H1 (cell line): ENCODE data around the gene DCDC2C. TPM values are rescaled to one million over a fixed set of nuclear protein-coding genes. Genes with fewer than 3 reads are reported as not detected.

ENCODE experiments used
- CTCF ChIA-PET: fragments of 300-600 bp; sonication (Branson Sonifier 250); formaldehyde crosslinking; loops from one replicate; lab custom pipeline; 2021; ENCODE audit not compliant: partially characterized antibody; lab: Charles Lee
- POLR2A ChIA-PET: fragments of 300-600 bp; sonication (Branson Sonifier 250); formaldehyde crosslinking; loops from one replicate; lab custom pipeline; 2021; ENCODE audit warnings: inconsistent platforms; ENCODE audit not compliant: partially characterized antibody; lab: Charles Lee
- DNase-seq, 2 experiments: peaks; one replicate each; pipeline versions ENCODE4 v3.0.0 to v3.0.0-alpha.2; 2010 to 2022; ENCODE audit warnings: low spot score in 2 of 2, low read depth in 1 of 2, mixed read lengths in 1 of 2
- FAIRE-seq: peaks from 2 replicates; lab custom pipeline; 2011; peaks lifted over from hg19 to GRCh38; lab: Jason Lieb, UNC
- H2AFZ ChIP-seq: 2 replicates; pipeline ENCODE4 v1.8.1; 2012; ENCODE audit warnings: low read length, inconsistent platforms
- H2AK5ac ChIP-seq: 2 replicates; pipeline ENCODE4 v1.6.1; 2013; ENCODE audit warnings: low read depth, low read length
- H2BK120ac ChIP-seq: replicated peaks from 2 replicates; pipeline ENCODE3; 2013; ENCODE audit warnings: low read depth, low read length, inconsistent platforms
- H2BK12ac ChIP-seq: 2 replicates; pipeline ENCODE4 v1.6.1; 2013; ENCODE audit warnings: low read depth, low read length
- H2BK15ac ChIP-seq: 2 replicates; pipeline ENCODE4 v1.6.1; 2013; ENCODE audit warnings: low read length
- H2BK20ac ChIP-seq: 2 replicates; pipeline ENCODE4 v1.6.1; 2013; ENCODE audit warnings: low read length
- H2BK5ac ChIP-seq: 2 replicates; pipeline ENCODE4 v1.6.1; 2013; ENCODE audit warnings: low read depth, low read length
- H3K14ac ChIP-seq: 2 replicates; pipeline ENCODE4 v1.6.1; 2013; ENCODE audit warnings: inconsistent platforms; ENCODE audit not compliant: insufficient read length
- H3K18ac ChIP-seq: 2 replicates; pipeline ENCODE4 v1.6.1; 2013; ENCODE audit warnings: low read length; ENCODE audit errors: extremely low read depth
- H3K23ac ChIP-seq: 2 replicates; pipeline ENCODE4 v1.6.1; 2013; ENCODE audit warnings: inconsistent platforms; ENCODE audit not compliant: insufficient read length
- H3K23me2 ChIP-seq: 2 replicates; pipeline ENCODE4 v1.6.1; 2013; ENCODE audit warnings: low read depth, low read length
- H3K27ac ChIP-seq: 2 replicates; pipeline ENCODE4 v1.6.1; 2011; ENCODE audit warnings: low read depth, low read length, inconsistent platforms
- H3K27me3 ChIP-seq, 4 experiments: replicated peaks in 1 of 4; 1 replicate in 1 of 4; 2 replicates in 3 of 4; pipeline versions ENCODE4 v1.6.1 to v1.8.1; 2011 to 2013; ENCODE audit warnings: low read length in 3 of 4, mild to moderate bottlenecking in 3 of 4, inconsistent platforms in 2 of 4, mixed read lengths in 2 of 4, moderate library complexity in 1 of 4; ENCODE audit not compliant: control insufficient read depth in 3 of 4, insufficient read depth in 3 of 4; ENCODE audit errors: extremely low read depth in 1 of 4
- H3K36me3 ChIP-seq, 4 experiments: 2 replicates each; pipeline versions ENCODE4 v1.6.1 to v1.8.1; 2011 to 2013; ENCODE audit warnings: mild to moderate bottlenecking in 4 of 4, low read length in 3 of 4, moderate library complexity in 2 of 4, control low read depth in 1 of 4, inconsistent platforms in 1 of 4; ENCODE audit not compliant: insufficient read depth in 4 of 4, control insufficient read depth in 2 of 4
- H3K4ac ChIP-seq: replicated peaks from 2 replicates; pipeline ENCODE3; 2013; ENCODE audit warnings: low read length, low read depth, mixed read lengths, inconsistent platforms; ENCODE audit not compliant: insufficient read length
- H3K4me1 ChIP-seq, 4 experiments: replicated peaks in 1 of 4; 1 replicate in 1 of 4; 2 replicates in 3 of 4; pipeline versions ENCODE4 v1.6.1 to v1.8.1; 2011 to 2013; ENCODE audit warnings: low read length in 3 of 4, inconsistent platforms in 2 of 4, mixed read lengths in 1 of 4; ENCODE audit not compliant: insufficient read depth in 4 of 4, control insufficient read depth in 3 of 4
- H3K4me2 ChIP-seq, 2 experiments: 2 replicates each; pipeline versions ENCODE4 v1.6.1 to v1.8.1; 2011 to 2013; ENCODE audit warnings: low read depth in 2 of 2, low read length in 2 of 2, control low read depth in 1 of 2, inconsistent platforms in 1 of 2, mild to moderate bottlenecking in 1 of 2; ENCODE audit not compliant: insufficient read depth in 1 of 2
- H3K4me3 ChIP-seq, 4 experiments: fragments of 200-600, 300-600 bp in 1 of 4; sonication (generic), shearing (Covaris generic), sonication (Bioruptor Twin) in 1 of 4; 2 replicates each; pipeline versions ENCODE4 v1.5.1 to v1.8.1; 2011 to 2016; ENCODE audit warnings: low read length in 4 of 4, low read depth in 3 of 4, control low read depth in 2 of 4, inconsistent platforms in 2 of 4, mild to moderate bottlenecking in 2 of 4, mixed read lengths in 1 of 4, moderate library complexity in 1 of 4; ENCODE audit not compliant: insufficient read depth in 2 of 4; ENCODE audit errors: extremely low read depth in 1 of 4
- H3K56ac ChIP-seq: replicated peaks from 2 replicates; pipeline ENCODE3; 2013; ENCODE audit warnings: low read depth, mild to moderate bottlenecking, mixed read lengths, low read length, inconsistent platforms; ENCODE audit not compliant: insufficient read length
- H3K79me1 ChIP-seq: 2 replicates; pipeline ENCODE4 v1.6.1; 2013; ENCODE audit warnings: low read depth, low read length, control low read depth
- H3K79me2 ChIP-seq, 2 experiments: 2 replicates each; pipeline versions ENCODE4 v1.6.1 to v1.8.1; 2012 to 2013; ENCODE audit warnings: low read length in 2 of 2, mild to moderate bottlenecking in 2 of 2, inconsistent platforms in 1 of 2; ENCODE audit not compliant: insufficient read depth in 2 of 2, control insufficient read depth in 1 of 2
- H3K9ac ChIP-seq, 4 experiments: replicated peaks in 1 of 4; 1 replicate in 1 of 4; 2 replicates in 3 of 4; pipeline versions ENCODE4 v1.6.1 to v1.8.1; 2011 to 2013; ENCODE audit warnings: low read depth in 3 of 4, low read length in 3 of 4, control low read depth in 2 of 4, mild to moderate bottlenecking in 2 of 4, moderate library complexity in 2 of 4, inconsistent platforms in 1 of 4; ENCODE audit errors: extremely low read depth in 1 of 4
- H3K9me3 ChIP-seq, 2 experiments: 2 replicates each; pipeline versions ENCODE4 v1.6.1 to v1.8.1; 2012 to 2013; ENCODE audit warnings: mild to moderate bottlenecking in 2 of 2, moderate library complexity in 2 of 2, control low read depth in 1 of 2, inconsistent platforms in 1 of 2, low read depth in 1 of 2, low read length in 1 of 2, mixed read lengths in 1 of 2; ENCODE audit not compliant: insufficient read depth in 2 of 2
- H4K20me1 ChIP-seq, 2 experiments: replicated peaks in 1 of 2; 2 replicates each; pipeline versions ENCODE3 to v1.8.1; 2011 to 2013; ENCODE audit warnings: inconsistent platforms in 2 of 2, low read length in 2 of 2, mild to moderate bottlenecking in 1 of 2; ENCODE audit not compliant: insufficient read depth in 2 of 2, control insufficient read depth in 1 of 2
- H4K5ac ChIP-seq: 2 replicates; pipeline ENCODE4 v1.6.1; 2013; ENCODE audit warnings: low read length, low read depth, mixed read lengths, inconsistent platforms; ENCODE audit not compliant: insufficient read length
- H4K8ac ChIP-seq: 2 replicates; pipeline ENCODE4 v1.8.0; 2013; ENCODE audit warnings: mild to moderate bottlenecking, moderate library complexity, low read length, inconsistent platforms; ENCODE audit not compliant: insufficient read depth; ENCODE audit errors: extremely low read depth
- H4K91ac ChIP-seq: replicated peaks from 2 replicates; pipeline ENCODE3; 2013; ENCODE audit warnings: low read length, mixed read lengths, inconsistent platforms; ENCODE audit not compliant: insufficient read length
- CBX5 ChIP-seq: fragments of 300-800, 300-1000 bp; sonication (generic); IDR thresholded peaks from 2 replicates; pipeline ENCODE4 v1.7.1; 2016; ENCODE audit warnings: antibody characterized with exemption, low read length, low read depth
- E2F6 ChIP-seq: IDR thresholded peaks from 2 replicates; pipeline ENCODE4 v1.6.1; 2012; ENCODE audit warnings: inconsistent platforms
- EZH2 ChIP-seq: fragments of 200-600 bp; sonication (generic); IDR thresholded peaks from 2 replicates; pipeline ENCODE4 v1.7.1; 2012; ENCODE audit warnings: low read depth, mild to moderate bottlenecking, moderate library complexity, low read length, inconsistent platforms; ENCODE audit not compliant: severe bottlenecking
- MAX ChIP-seq: IDR thresholded peaks from 2 replicates; pipeline ENCODE4 v1.6.1; 2012; ENCODE audit warnings: inconsistent platforms
- NANOG ChIP-seq: IDR thresholded peaks from 2 replicates; pipeline ENCODE4 v1.6.1; 2011; ENCODE audit warnings: low read length, low read depth, mild to moderate bottlenecking, inconsistent platforms; ENCODE audit not compliant: insufficient read depth, poor library complexity, severe bottlenecking
- POLR2A ChIP-seq, 2 experiments: IDR thresholded peaks; 1 replicate in 1 of 2; 2 replicates in 1 of 2; pipeline ENCODE4 v1.6.1; 2011; ENCODE audit warnings: low read depth in 2 of 2, low read length in 2 of 2, mild to moderate bottlenecking in 2 of 2; ENCODE audit errors: control extremely low read depth in 1 of 2
- POLR2AphosphoS5 ChIP-seq: IDR thresholded peaks from 2 replicates; pipeline ENCODE4 v1.6.1; 2011; ENCODE audit warnings: low read depth, low read length
- RFX5 ChIP-seq: IDR thresholded peaks from 2 replicates; pipeline ENCODE4 v1.6.1; 2011; ENCODE audit warnings: low read depth, low read length, improper control_type of control experiment, borderline replicate concordance
- SIX5 ChIP-seq: IDR thresholded peaks from 2 replicates; pipeline ENCODE4 v1.6.1; 2011; ENCODE audit warnings: mild to moderate bottlenecking, low read depth, low read length
- SP1 ChIP-seq: IDR thresholded peaks from 2 replicates; pipeline ENCODE4 v1.6.1; 2011; ENCODE audit warnings: low read depth, low read length
- SRF ChIP-seq: IDR thresholded peaks from 2 replicates; pipeline ENCODE4 v1.6.1; 2011; ENCODE audit warnings: mild to moderate bottlenecking, low read depth, low read length, moderate library complexity
- TCF12 ChIP-seq: IDR thresholded peaks from 2 replicates; pipeline ENCODE4 v1.6.1; 2011; ENCODE audit warnings: low read depth, mild to moderate bottlenecking, low read length
- YY1 ChIP-seq: IDR thresholded peaks from 2 replicates; pipeline ENCODE4 v1.6.1; 2011; ENCODE audit warnings: low read depth, mild to moderate bottlenecking, low read length
- WGBS, 2 experiments: shearing (Covaris generic) in 1 of 2; methylation state at CpG; one replicate each; pipeline versions ENCODE4 v1.1.6 to v1.1.7; 2013 to 2015; ENCODE audit warnings: low lambda C conversion rate in 2 of 2, mixed read lengths in 2 of 2, inconsistent platforms in 1 of 2, low coverage in 1 of 2, missing lambda C conversion rate in 1 of 2; ENCODE audit not compliant: insufficient replicate concordance in 2 of 2, insufficient coverage in 1 of 2, insufficient read length in 1 of 2; ENCODE audit errors: extremely low coverage in 1 of 2, missing lambda C conversion rate in 1 of 2; 5-methylcytosine and 5-hydroxymethylcytosine counted together
- polyA plus RNA-seq, 7 experiments: library from polyadenylated mRNA; depleted of rRNA in 3 of 7; stranded (reverse) in 5 of 7; unstranded in 2 of 7; fragments of >200 nt in 5 of 7; fragments of 200-250 nt in 2 of 7; gene quantifications; 1 replicate in 5 of 7; 2 replicates in 1 of 7; 4 replicates in 1 of 7; pipeline versions ENCODE4 v1.2.1 to v1.2.3, GENCODE V29; 2011 to 2013; ENCODE audit warnings: missing spikeins in 2 of 7, mixed read lengths in 2 of 7
- total RNA-seq: library from RNA; stranded (reverse); fragmentation: NEBNext Ultra II Directional; extraction: Animal tissue kit (Norgen Biotek cat#: 25700); gene quantifications from 2 replicates; pipeline ENCODE4 v1.2.1, GENCODE V29; 2021

DCDC2C gene
- total and polyA plus RNA-seq, 2 of the 8 experiments (the other 6 are each of a cell fraction or from before 2014, with no cell fraction given), result 0.50 TPM; not detected in 1

GRCh38 chr2:3725002-3725401 lies 21.6 kb downstream of the DCDC2C start:
- H2BK5ac ChIP-seq, result no peak overlapping the region
- CTCF ChIA-PET, result interaction anchor here (1.3 to 10.1 kb wide), 3 partner anchors 14 to 56 kb away, joined by 3 to 79 read pairs (median 4); no protein-coding TSS in a partner anchor
- TF ChIP-seq RFX5 (no peak), POLR2A (IDR thresholded peaks at IDR 0.05; ENCODE audit: control extremely low read depth in 1 of 2, low read depth in 2 of 2, low read length in 2 of 2) (no peak), POLR2AphosphoS5 (no peak), SRF (no peak), MAX (no peak), CBX5 (no peak), SIX5 (no peak), SP1 (no peak), EZH2 (no peak), NANOG (no peak), TCF12 (no peak), YY1 (no peak), E2F6 (no peak)

More at GRCh38 chr2:3725002-3725401, 21.6 kb downstream of the DCDC2C start:
- Histone ChIP-seq H3K4me1 (peaks cover 3 to 8% (median 5%) of the 10 kb centered on the region in 4 experiments; a peak in 6 of 7 replicates), H3K9me3 (no peaks in the 10 kb centered on the region), H4K91ac (no peak overlapping the region), H4K8ac (0 out of 2 replicates have a peak overlapping the region, but pooled peaks have one; percentile 1), H2AFZ (no peak overlapping the region), H3K23me2 (peaks cover 2% of the 10 kb centered on the region; the same call in 1 of the 2 replicates), H2BK120ac (no peak overlapping the region), H3K79me2 (no peaks in the 10 kb centered on the region), H3K56ac (no peak overlapping the region), H3K4me3 (no peak overlapping the region), H4K5ac (no peak overlapping the region), H2BK15ac (no peak overlapping the region), H4K20me1 (no peaks in the 10 kb centered on the region), H3K4me2 (no peak overlapping the region), H3K36me3 (no peaks in the 10 kb centered on the region), H3K9ac (no peak overlapping the region), H3K14ac (no peak overlapping the region), H2BK20ac (no peak overlapping the region), H3K79me1 (no peaks in the 10 kb centered on the region), H2BK12ac (no peak overlapping the region), H3K18ac (no peak overlapping the region), H2AK5ac (no peak overlapping the region), H3K23ac (no peak overlapping the region), H3K4ac (no peak overlapping the region), H3K27me3 (no peaks in the 10 kb centered on the region; a peak in 1 of 7 replicates), H3K27ac (no peak overlapping the region)
- no peak for DNase-seq
- FAIRE-seq, result no peak
- WGBS, 2 experiments, result 95% methylated on average over 11 of the region's 11 CpGs; no CpG with 5 or more reads in 1 of the 2 experiments
- POLR2A ChIA-PET, result no interaction called here
